ENCODE data around the gene ZDHHC12. TPM values are rescaled to one million over a fixed set of nuclear protein-coding genes. Genes with fewer than 3 reads are reported as not detected.

ZDHHC12 gene
- total RNA-seq, 2 experiments from 2014 or later: 40.0 to 56.8 TPM

GRCh38 chr9:128743421-128743820 lies 19.5 kb upstream of the ZDHHC12 start:
- CTCF ChIA-PET (ENCODE audit: unreplicated experiment): no interaction called here
- Histone ChIP-seq H3K9me2 (ENCODE audit: insufficient read depth, low read length) (no peaks in the 10 kb centered on the region), H2AFZ (ENCODE audit: low read length) (no peak overlapping the region), H3K4me1 (ENCODE audit: insufficient read depth, low read length, poor library complexity, severe bottlenecking) (no peaks in the 10 kb centered on the region), H3K4me2 (ENCODE audit: low read length) (no peak overlapping the region), H4K20me1 (ENCODE audit: insufficient read depth, low read length) (no peaks in the 10 kb centered on the region), H3K4me3 (ENCODE audit: low read depth, low read length, poor library complexity, severe bottlenecking) (no peak overlapping the region), H3K79me2 (ENCODE audit: insufficient read depth, low read depth, low read length) (no peaks in the 10 kb centered on the region), H3K9me3 (ENCODE audit: low read length) (no peaks in the 10 kb centered on the region), H3K27ac (ENCODE audit: low read depth, low read length, poor library complexity, severe bottlenecking) (no peak overlapping the region), H3K36me3 (ENCODE audit: insufficient read depth, low read length) (no peaks in the 10 kb centered on the region)
- intact Hi-C loops (cut with micrococcal nuclease; ENCODE audit: unreplicated experiment): no loop called here
- BruUV-seq (replicated peaks): no TSS peak
- POLR2A ChIA-PET: interaction anchor here (0.7 kb wide), 2 partner anchors 331 to 365 kb away, joined by 3 to 5 read pairs; no protein-coding TSS in a partner anchor
- DNase-seq (ENCODE audit: low spot score): no peak
- TF ChIP-seq CTCF (conservative IDR thresholded peaks at IDR 0.05; ENCODE audit: low read length) (no peak), EZH2phosphoT487 (IDR thresholded peaks at IDR 0.05; ENCODE audit: borderline replicate concordance, low read depth, low read length) (no peak)

- no peak for DNase-seq (ENCODE audit: low spot score)
- Histone ChIP-seq H4K20me1 (ENCODE audit: insufficient read depth, low read length) (no peaks in the 10 kb centered on the region), H3K4me2 (ENCODE audit: low read length) (no peak overlapping the region), H3K9me2 (ENCODE audit: insufficient read depth, low read length) (no peaks in the 10 kb centered on the region), H3K9me3 (ENCODE audit: low read length) (no peaks in the 10 kb centered on the region), H2AFZ (ENCODE audit: low read length) (no peak overlapping the region), H3K27ac (ENCODE audit: low read depth, low read length, poor library complexity, severe bottlenecking) (no peak overlapping the region), H3K79me2 (ENCODE audit: insufficient read depth, low read depth, low read length) (no peaks in the 10 kb centered on the region), H3K36me3 (ENCODE audit: insufficient read depth, low read length) (no peaks in the 10 kb centered on the region), H3K4me1 (ENCODE audit: insufficient read depth, low read length, poor library complexity, severe bottlenecking) (no peaks in the 10 kb centered on the region), H3K4me3 (ENCODE audit: low read depth, low read length, poor library complexity, severe bottlenecking) (no peak overlapping the region)
- intact Hi-C loops (cut with micrococcal nuclease; ENCODE audit: unreplicated experiment): no loop called here
- TF ChIP-seq EZH2phosphoT487 (IDR thresholded peaks at IDR 0.05; ENCODE audit: borderline replicate concordance, low read depth, low read length) (no peak), CTCF (conservative IDR thresholded peaks at IDR 0.05; ENCODE audit: low read length) (no peak)
- CTCF ChIA-PET (ENCODE audit: unreplicated experiment): no interaction called here
- BruUV-seq (replicated peaks): no TSS peak
- POLR2A ChIA-PET: no interaction called here
These were observed 18.5 kb upstream of the ZDHHC12 start for GRCh38 chr9:128742401-128742800.

GRCh38 chr9:128735373-128735772 lies 11.4 kb upstream of the ZDHHC12 start:
- no peak for DNase-seq (ENCODE audit: low spot score)
- no peak overlapping the region for H2AFZ ChIP-seq (ENCODE audit: low read length)
- intact Hi-C loops (cut with micrococcal nuclease; ENCODE audit: unreplicated experiment): no loop called here
- H3K4me1 ChIP-seq (ENCODE audit: insufficient read depth, low read length, poor library complexity, severe bottlenecking): no peaks in the 10 kb centered on the region
- no peak for TF ChIP-seq CTCF (conservative IDR thresholded peaks at IDR 0.05; ENCODE audit: low read length)
- no peak for TF ChIP-seq EZH2phosphoT487 (IDR thresholded peaks at IDR 0.05; ENCODE audit: borderline replicate concordance, low read depth, low read length)
- H3K4me2 ChIP-seq (ENCODE audit: low read length): no peak overlapping the region
- ChIA-PET CTCF (ENCODE audit: unreplicated experiment) (no interaction called here), POLR2A (interaction anchor here (0.7 to 0.8 kb wide), 2 partner anchors 10 to 54 kb away, joined by 3 to 4 read pairs; no protein-coding TSS in a partner anchor)
- H3K4me3 ChIP-seq (ENCODE audit: low read depth, low read length, poor library complexity, severe bottlenecking): no peak overlapping the region
- no peaks in the 10 kb centered on the region for H3K9me2 ChIP-seq (ENCODE audit: insufficient read depth, low read length)
- no peak overlapping the region for H3K27ac ChIP-seq (ENCODE audit: low read depth, low read length, poor library complexity, severe bottlenecking)
- no peaks in the 10 kb centered on the region for H3K9me3 ChIP-seq (ENCODE audit: low read length)
- no TSS peak for BruUV-seq (replicated peaks)
- no peaks in the 10 kb centered on the region for H3K79me2 ChIP-seq (ENCODE audit: insufficient read depth, low read depth, low read length)
- peaks cover 6% of the 10 kb centered on the region; the same call in 1 of the 2 replicates for H3K36me3 ChIP-seq (ENCODE audit: insufficient read depth, low read length)
- H4K20me1 ChIP-seq (ENCODE audit: insufficient read depth, low read length): no peaks in the 10 kb centered on the region
